Neural crest cell (in vitro differentiated cells): Measurements from ENCODE around the gene FAM174C. TPM values are rescaled to one million over a fixed set of nuclear protein-coding genes. Genes with fewer than 3 reads are reported as not detected.

Experiments used
- DNase-seq: peaks from one replicate; pipeline ENCODE4 v3.0.0; 2021; ENCODE audit warnings: low read depth, mixed read lengths, low spot score
- H3K27ac Mint-ChIP-seq: one replicate; pipeline ENCODE4 v1.8.0; 2021; ENCODE audit warnings: mild to moderate bottlenecking, mixed read lengths; ENCODE audit not compliant: unreplicated experiment
- H3K27me3 Mint-ChIP-seq: 2 replicates; pipeline ENCODE4 v1.8.0; 2021; ENCODE audit warnings: low read depth, mild to moderate bottlenecking, mixed read lengths
- H3K36me3 Mint-ChIP-seq: 2 replicates; pipeline ENCODE4 v1.8.0; 2021; ENCODE audit warnings: low read depth, mild to moderate bottlenecking, mixed read lengths
- H3K4me1 Mint-ChIP-seq: 2 replicates; pipeline ENCODE4 v1.8.0; 2021; ENCODE audit warnings: mixed read lengths
- H3K4me3 Mint-ChIP-seq: one replicate; pipeline ENCODE4 v1.8.0; 2021; ENCODE audit warnings: mild to moderate bottlenecking, mixed read lengths
- H3K9me3 Mint-ChIP-seq: 2 replicates; pipeline ENCODE4 v1.8.0; 2021; ENCODE audit warnings: mixed read lengths
- total RNA-seq: library from RNA; stranded (reverse); gene quantifications from 2 replicates; pipeline ENCODE4 v1.2.1, GENCODE V29; 2021
- TF ChIP-seq, protein P1 (sequence below): fragments of 200-600 bp; sonication (generic); conservative IDR thresholded peaks from 2 replicates; pipeline ENCODE4 v1.5.0; 2021; ENCODE audit warnings: antibody characterized with exemption, mild to moderate bottlenecking

FAM174C gene
- total RNA-seq, 1 donor from 2014 or later: 36.6 TPM

DNA sequence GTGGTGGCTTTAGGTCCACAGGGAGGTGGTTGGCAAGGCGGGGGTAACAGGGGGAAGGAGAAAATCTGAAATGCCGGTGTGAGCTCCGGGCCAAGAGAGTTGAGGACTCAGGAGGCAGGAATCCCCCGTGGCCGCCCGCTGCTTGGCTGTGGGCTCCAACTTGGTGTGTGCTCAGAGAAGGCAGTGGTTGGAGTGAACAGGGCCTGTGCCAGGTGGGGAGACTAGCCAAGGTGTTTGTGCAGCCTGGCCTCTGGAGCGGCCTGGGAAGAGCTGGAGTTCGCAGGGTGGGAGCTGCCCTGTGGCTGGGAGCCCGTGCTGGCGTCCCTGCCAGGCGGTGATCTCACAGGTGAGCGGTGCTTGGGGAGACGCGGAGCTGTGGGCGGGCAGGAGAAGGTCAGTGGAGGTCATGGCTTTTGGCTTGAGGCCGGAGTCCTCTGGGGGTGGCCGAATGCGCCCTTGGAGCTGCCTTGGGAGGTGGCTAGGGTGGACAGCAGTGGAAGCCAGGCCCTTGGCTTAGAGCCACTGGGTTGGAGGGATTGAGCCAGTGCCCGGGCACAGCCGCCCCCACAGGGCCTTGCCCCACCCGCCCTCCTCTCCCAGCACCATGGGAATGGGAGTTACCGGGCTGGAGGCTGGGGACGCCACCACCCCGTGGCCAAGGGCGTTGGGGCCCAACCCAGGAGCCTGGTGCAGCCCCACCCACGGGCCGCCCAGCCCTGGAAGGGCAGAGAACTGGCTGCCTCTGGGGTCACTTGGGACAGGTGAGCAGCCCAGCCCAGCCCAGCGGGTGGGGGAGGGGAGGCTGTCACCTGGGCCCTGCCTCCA is 13.3 kb upstream of the FAM174C start:
- peak overlapping the region; percentile 95 for H3K27ac Mint-ChIP-seq
- H3K4me1 Mint-ChIP-seq: peaks cover 71% of the 10 kb centered on the region

DNA sequence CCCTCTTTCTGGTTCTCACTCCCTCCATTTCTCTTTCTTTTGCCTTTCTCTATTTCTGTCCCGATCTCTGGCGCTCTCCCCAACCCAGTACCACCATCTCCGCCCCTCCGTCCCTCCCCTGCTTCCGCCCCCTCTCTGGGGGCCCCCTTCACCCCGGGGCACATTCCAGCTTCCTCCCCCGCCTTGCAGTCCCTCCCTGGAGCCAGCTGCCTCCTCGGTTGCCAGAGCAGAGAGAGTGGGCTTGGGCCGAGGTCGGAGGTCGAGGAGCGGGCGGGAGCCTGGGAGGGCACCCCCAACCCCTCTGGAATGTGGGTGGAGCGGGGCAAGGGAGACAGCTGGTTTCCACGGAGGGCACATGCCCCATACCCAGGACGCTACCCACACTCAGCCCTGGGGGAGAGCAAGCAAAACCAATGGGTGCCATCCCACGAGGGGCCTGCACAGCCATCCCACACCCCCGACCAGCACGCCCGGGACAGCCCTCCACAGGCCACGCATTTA is 12.7 kb upstream of the FAM174C start:
- Mint-ChIP-seq H3K27me3 (peaks cover 37% of the 10 kb centered on the region), H3K9me3 (no peaks in the 10 kb centered on the region), H3K4me1 (peaks cover 71% of the 10 kb centered on the region), H3K27ac (no peak overlapping the region), H3K4me3 (peak overlapping the region; percentile 86), H3K36me3 (no peaks in the 10 kb centered on the region)
- no peak for DNase-seq
- TF ChIP-seq, protein P1, sequence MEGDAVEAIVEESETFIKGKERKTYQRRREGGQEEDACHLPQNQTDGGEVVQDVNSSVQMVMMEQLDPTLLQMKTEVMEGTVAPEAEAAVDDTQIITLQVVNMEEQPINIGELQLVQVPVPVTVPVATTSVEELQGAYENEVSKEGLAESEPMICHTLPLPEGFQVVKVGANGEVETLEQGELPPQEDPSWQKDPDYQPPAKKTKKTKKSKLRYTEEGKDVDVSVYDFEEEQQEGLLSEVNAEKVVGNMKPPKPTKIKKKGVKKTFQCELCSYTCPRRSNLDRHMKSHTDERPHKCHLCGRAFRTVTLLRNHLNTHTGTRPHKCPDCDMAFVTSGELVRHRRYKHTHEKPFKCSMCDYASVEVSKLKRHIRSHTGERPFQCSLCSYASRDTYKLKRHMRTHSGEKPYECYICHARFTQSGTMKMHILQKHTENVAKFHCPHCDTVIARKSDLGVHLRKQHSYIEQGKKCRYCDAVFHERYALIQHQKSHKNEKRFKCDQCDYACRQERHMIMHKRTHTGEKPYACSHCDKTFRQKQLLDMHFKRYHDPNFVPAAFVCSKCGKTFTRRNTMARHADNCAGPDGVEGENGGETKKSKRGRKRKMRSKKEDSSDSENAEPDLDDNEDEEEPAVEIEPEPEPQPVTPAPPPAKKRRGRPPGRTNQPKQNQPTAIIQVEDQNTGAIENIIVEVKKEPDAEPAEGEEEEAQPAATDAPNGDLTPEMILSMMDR: no peak

More for the DNA sequence above, 13.3 kb upstream of the FAM174C start:
- DNase-seq: no peak
- H3K36me3 Mint-ChIP-seq: peaks cover 4% of the 10 kb centered on the region
- TF ChIP-seq, protein P1: peak; percentile 14
- H3K27me3 Mint-ChIP-seq: peaks cover 36% of the 10 kb centered on the region
- H3K9me3 Mint-ChIP-seq: no peaks in the 10 kb centered on the region
- peak overlapping the region; percentile 90 for H3K4me3 Mint-ChIP-seq

DNA sequence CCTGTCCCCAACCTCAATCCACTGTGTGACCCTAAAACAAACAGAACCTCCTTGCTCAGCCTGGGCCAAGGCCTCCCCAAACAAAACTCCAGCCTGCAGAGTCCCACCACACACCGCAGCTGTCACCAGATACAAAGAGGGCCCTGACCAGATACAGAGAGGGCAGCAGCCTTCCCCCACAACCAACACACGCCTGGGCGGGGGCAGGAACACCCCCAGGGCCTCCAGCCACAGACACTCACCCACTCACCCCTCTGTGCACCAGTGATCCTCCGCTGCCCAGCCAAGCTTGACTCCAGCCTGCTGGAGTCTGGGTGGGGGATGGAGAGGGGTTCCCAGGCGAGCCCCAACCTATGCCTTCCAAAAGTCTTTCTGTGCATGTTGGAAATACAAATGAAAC is 12.1 kb upstream of the FAM174C start:
- no peak for DNase-seq
- H3K27me3 Mint-ChIP-seq: peaks cover 35% of the 10 kb centered on the region
- no peaks in the 10 kb centered on the region for H3K36me3 Mint-ChIP-seq
- H3K4me3 Mint-ChIP-seq: peak overlapping the region; percentile 86
- no peaks in the 10 kb centered on the region for H3K9me3 Mint-ChIP-seq
- H3K4me1 Mint-ChIP-seq: peaks cover 69% of the 10 kb centered on the region
- peak overlapping the region; percentile 75 for H3K27ac Mint-ChIP-seq
- TF ChIP-seq, protein P1: no peak

DNA sequence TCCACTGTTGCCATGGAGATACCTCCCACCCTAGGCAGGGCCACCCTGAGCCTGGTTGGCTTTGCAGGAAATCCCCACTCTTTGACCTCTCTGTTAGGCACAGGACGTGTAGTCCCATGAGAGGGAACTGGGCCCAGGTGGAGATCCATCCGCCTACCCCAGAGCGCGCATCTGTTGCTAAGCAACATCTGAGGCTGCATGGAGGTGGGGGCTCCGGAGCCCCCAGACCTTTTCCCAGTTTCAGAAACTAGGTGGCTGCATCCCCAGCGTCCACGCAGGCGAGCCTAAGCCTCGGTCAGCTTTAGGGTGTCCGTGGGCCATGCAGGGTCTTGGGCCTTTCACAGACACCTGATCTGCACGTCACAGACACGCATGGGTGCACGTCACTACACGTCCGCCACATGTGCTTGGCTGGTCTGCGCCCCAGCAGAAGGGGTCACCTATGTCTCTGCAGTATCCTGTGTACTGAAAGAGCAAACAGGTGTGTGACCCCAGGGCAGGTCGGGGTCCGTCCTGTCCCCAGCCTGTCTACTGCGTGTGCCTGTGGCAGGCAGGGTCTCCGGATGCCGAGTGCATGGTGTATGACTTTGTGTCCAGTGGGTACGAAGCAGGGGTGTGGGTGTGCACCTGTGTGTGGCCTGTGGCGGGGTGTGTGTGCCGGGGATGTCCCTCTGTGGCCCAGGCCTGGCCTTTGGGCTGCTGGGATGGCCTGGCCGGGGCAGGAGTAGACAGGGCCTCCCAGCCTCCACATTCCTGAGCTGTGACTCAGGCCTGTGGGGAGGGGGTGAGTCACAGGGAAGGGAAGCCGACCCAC is 10.3 kb upstream of the FAM174C start:
- Mint-ChIP-seq H3K4me3 (peak overlapping the region; percentile 86), H3K36me3 (no peaks in the 10 kb centered on the region), H3K9me3 (no peaks in the 10 kb centered on the region), H3K27ac (peak overlapping the region; percentile 71), H3K4me1 (peaks cover 62% of the 10 kb centered on the region), H3K27me3 (peaks cover 28% of the 10 kb centered on the region)
- no peak for DNase-seq
- TF ChIP-seq, protein P1: no peak

DNA sequence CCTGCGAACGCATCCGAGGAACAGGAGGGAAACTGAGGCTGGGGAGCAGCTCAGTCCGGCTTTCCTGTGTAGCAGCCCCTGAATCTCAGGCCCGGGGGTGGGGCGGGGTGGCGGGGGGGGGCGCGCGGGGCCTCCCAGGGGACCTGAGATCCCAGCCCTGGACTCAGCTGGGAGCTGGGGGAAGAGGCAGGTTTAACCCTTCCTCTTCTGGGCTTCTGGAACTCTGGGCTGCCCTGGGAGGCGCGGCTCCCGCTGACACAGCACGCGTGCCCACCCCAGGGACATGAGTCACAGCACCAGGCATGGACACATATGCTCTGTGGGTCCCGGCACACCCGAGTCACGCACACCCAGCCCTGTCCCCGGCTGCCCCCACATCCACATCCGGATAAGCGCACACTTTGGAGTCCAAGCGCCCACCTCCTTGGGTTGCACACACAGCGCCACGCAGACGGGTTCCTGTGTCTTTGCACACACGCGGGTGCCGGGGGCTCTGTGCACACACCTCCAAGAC is 9.7 kb upstream of the FAM174C start:
- Mint-ChIP-seq H3K4me3 (peak overlapping the region; percentile 86), H3K9me3 (no peaks in the 10 kb centered on the region), H3K27ac (no peak overlapping the region), H3K27me3 (peaks cover 27% of the 10 kb centered on the region), H3K36me3 (peaks cover 4% of the 10 kb centered on the region), H3K4me1 (peaks cover 68% of the 10 kb centered on the region)
- DNase-seq: no peak
- TF ChIP-seq, protein P1: no peak
